COLO668 (cell line): Measurements from ENCODE around the gene SPTBN1.

ENCODE experiments used
- DNase-seq: peaks from one replicate; lab custom pipeline; 2025; ENCODE audit not compliant: unreplicated experiment; lab: John Stamatoyannopoulos, UW

SPTBN1 gene

DNA sequence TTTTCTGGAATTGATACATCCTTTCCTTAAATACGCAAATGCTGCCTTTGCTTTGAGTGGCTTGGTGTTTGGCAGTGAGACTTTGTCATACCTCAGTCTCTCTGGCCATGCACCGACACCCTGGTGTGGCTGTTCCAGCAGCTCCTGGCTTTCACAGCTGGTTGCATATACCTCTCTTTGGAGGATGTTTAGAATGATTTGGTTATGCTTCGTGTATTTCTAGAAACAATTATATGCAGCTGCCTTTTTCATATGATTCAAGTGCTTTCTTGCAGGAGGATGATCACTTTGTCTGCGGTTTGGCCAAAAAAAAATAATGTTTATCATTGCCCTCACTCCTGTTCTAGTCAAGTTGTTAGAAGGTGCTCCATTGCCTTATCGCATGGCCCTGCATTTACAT lies 172.3 kb downstream of the SPTBN1 start:
- no peak for DNase-seq

- DNase-seq = no peak
Observed at GRCh38 chr2:54628957-54629356, 172.8 kb downstream of the SPTBN1 start.

GRCh38 chr2:54629390-54629789 lies 173.3 kb downstream of the SPTBN1 start:
- DNase-seq = no peak

GRCh38 chr2:54629914-54630857 lies 174.1 kb downstream of the SPTBN1 start:
- DNase-seq = peak; percentile 32

- no peak for DNase-seq
Observed at GRCh38 chr2:54630858-54631497, 174.9 kb downstream of the SPTBN1 start.

DNA sequence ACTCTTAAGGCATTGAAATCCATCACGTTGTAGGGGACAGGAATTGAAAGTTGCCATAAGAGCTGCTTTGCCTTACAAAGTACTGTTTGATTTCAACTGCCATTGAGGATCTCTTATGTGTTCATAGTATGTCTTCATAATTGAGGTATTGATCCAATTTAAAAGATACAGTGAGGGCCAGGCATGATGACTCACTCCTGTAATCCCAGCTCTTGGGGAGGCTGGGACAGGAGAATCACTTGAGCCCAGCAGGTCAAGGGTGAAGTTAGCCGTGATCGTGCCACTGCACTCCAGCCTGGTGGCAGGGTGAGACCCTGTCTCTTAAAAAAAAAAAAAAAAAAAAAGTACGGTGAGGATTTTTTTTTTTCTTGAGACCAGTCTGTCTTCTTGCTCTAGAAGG lies 175.6 kb downstream of the SPTBN1 start:
- DNase-seq = no peak

DNA sequence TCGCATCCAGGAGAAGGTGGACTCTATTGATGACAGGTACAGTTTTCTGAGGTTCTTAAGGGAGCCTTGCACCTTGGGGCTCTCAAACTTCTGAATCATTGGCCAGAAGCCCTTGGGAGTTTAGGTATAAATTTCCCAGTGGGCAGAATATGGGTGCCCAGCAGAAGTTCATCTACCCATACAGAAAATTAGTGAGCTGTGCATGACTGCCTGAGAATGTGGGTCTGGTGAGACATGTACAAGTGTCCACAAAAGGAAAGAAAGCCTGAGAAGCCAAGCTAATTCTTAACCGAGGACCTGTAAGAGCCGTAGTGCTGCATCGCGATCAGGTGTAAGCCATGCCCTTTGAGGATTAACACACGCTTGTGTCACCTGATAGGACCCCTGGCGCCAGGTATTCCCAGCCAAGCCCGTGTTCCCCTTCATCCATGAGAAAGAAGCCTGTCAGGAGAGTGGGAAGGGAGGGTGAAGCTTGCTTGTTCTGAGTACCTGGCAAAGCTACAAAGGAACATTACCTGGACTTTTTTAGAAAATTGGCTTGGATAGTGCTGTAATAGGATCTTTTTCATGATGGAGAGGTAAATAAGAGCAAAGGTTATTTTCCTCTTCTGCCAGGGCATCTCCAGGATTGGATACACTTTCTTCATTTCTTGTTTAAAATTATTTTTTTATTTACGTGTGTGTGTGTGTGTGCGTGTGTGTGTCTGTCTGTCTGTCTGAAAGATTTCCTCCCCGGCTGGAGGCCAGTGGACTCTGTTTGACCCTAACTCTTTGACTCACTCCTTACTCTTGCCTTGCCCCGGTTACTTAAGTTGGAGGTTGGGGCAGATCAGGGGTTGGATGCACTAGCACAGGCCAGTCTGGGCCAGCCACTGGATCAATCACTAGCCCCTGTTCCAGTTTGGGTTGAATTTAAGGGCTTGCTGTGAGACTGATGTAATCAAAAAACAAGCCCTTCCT lies 176.9 kb downstream of the SPTBN1 start:
- no peak for DNase-seq

- DNase-seq = no peak
Observed at GRCh38 chr2:54634021-54634420, 177.9 kb downstream of the SPTBN1 start.

DNA sequence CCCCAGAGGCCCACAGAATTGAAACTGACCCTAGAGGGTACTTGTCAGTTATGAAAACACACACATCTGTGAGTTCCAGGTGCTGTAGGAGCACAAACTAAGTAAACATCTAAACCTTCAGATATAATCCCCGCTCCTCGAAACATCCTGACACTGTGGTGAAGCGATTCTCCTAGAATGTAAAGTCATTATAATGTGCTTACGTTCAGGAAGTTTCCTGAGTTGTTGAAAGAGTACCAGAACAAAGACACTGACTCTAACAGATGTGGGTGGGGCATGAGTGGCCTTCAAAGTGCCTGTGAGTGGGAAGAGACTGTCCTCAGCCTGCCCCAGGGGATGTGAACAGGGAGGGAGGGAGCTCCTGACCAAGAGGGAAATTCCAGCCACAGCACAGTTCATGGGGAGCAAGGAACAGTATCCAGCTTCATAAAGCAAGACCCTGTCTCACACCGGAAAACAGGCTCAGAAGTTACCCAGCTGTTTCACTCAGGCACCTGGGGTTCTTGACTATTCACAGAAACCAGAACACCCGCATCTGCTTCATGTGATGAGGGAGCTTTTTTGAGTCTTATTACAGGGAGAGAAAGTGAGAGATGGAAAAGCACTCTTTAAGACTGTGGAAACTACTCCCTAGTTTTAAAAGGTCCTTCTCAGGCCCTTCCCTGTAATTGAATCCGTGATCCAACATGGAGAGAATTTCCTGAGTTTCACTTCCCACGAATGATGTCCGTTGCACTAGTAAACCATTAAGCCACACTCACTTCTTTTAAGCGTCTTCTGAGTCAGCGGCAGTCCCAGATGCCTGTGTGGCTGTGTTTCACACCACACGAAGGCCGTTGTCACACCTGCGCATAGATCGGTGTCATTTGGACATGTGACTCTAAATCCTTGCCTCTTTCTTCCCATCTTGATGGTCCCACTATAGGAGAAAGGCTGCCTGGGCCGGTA lies 178.7 kb downstream of the SPTBN1 start:
- peak; percentile 14 for DNase-seq

- DNase-seq = no peak
Observed at GRCh38 chr2:54635554-54636152, 179.5 kb downstream of the SPTBN1 start.

- no peak for DNase-seq
Observed at GRCh38 chr2:54636415-54637139, 180.4 kb downstream of the SPTBN1 start.

- DNase-seq = no peak
Observed at GRCh38 chr2:54638103-54638502, 182.0 kb downstream of the SPTBN1 start.

GRCh38 chr2:54638774-54639187 lies 182.7 kb downstream of the SPTBN1 start:
- no peak for DNase-seq

GRCh38 chr2:54639609-54640008 lies 183.5 kb downstream of the SPTBN1 start:
- no peak for DNase-seq

- no peak for DNase-seq
Observed at GRCh38 chr2:54640834-54641540, 184.9 kb downstream of the SPTBN1 start.

DNA sequence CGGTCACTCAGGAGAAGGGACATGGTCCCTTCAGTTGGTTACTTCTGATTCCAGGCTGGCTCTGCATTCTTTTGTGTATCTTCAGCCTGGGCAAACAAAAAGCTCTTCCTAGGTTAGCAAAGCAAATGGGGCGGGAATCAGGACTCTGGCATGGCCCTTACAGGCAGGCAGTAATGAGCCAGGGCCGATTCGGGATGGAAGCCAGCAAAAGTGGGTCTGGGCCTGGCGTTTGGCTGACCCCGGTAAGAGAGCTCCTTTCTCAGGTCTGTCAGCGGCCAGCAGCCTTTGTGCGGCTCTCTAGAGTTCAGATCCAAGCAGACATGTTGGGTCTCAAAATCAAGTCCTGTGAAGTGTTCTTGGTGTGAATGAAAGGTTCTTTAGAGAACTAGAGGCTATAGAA lies 185.9 kb downstream of the SPTBN1 start:
- DNase-seq = no peak

GRCh38 chr2:54642677-54643430 lies 186.7 kb downstream of the SPTBN1 start:
- no peak for DNase-seq

DNA sequence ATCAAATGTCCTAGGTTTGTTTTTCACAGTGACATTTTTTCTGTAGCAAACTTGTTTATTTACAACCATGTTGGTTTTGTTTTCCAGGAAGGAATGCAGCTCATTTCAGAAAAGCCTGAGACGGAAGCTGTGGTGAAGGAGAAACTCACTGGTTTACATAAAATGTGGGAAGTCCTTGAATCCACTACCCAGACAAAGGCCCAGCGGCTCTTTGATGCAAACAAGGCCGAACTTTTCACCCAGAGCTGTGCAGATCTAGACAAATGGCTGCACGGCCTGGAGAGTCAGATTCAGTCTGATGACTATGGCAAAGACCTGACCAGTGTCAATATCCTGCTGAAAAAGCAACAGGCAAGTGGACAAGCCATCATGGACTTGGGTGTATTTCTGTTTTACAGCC lies 188.1 kb downstream of the SPTBN1 start:
- no peak for DNase-seq
